Upper lobe of right lung (tissue), 1 donor: Measurements from ENCODE around the gene TBC1D9. TPM values are rescaled to one million over a fixed set of nuclear protein-coding genes. Genes with fewer than 3 reads are reported as not detected.

ENCODE experiments used
- ATAC-seq: fragments of 200-7000 bp; cut with Tn5 transposase; one replicate; pipeline ENCODE4 v1.9.1; 2020; ENCODE audit warnings: mild to moderate bottlenecking, moderate library complexity
- DNase-seq: peaks from one replicate; pipeline ENCODE4 v3.0.0-alpha.2; 2020
- H3K27ac ChIP-seq: fragments of 200-600 bp; one replicate; pipeline ENCODE4 v1.8.0; 2022
- H3K27me3 ChIP-seq: fragments of 200-600 bp; one replicate; pipeline ENCODE4 v1.8.0; 2022; ENCODE audit warnings: mild to moderate bottlenecking
- H3K36me3 ChIP-seq: fragments of 200-600 bp; one replicate; pipeline ENCODE4 v1.8.0; 2022
- H3K4me1 ChIP-seq: fragments of 200-600 bp; one replicate; pipeline ENCODE4 v1.8.0; 2022
- H3K4me3 ChIP-seq: fragments of 200-600 bp; one replicate; pipeline ENCODE4 v1.8.0; 2022; ENCODE audit warnings: mild to moderate bottlenecking
- H3K9me3 ChIP-seq: fragments of 200-600 bp; one replicate; pipeline ENCODE4 v1.8.0; 2022
- intact Hi-C: fragments of 100-400 bp; cut with DNase I; formaldehyde crosslinking; loops from one replicate; pipeline ENCODE4 v1.11.0; 2022
- total RNA-seq: library from RNA; stranded (reverse); fragmentation: NEBNext Ultra II Directional; extraction: Animal tissue kit (Norgen Biotek cat#: 25700); gene quantifications from one replicate; pipeline ENCODE4 v1.2.1, GENCODE V29; 2021
- TF ChIP-seq, protein P1 (sequence below): fragments of 200-600 bp; IDR thresholded peaks from one replicate; pipeline ENCODE4 v1.8.0; 2022; ENCODE audit warnings: antibody characterized with exemption
- donor health status: DM: no; HTN: yes; CAD: no; lungs with severe emphysema.

TBC1D9 gene
- total RNA-seq, 1 donor from 2014 or later, result 39.5 TPM

DNA sequence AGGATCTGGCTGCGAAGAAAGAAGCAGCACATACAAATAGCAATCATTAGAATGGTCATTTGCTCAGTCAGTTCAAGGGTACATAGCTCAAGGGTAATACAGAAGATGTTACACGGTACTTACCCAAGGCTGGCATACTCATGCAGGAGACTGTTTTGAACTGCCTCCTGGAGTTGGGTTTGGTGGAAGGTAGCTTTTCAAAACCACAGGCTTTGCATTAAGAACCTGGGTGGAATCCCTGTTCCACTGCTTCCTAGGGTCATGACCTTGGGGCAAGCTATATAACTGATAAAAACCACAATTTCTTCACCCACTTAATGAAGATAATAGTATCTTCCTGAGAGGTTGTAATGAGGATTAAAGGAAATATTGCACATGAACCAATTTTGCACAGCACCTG is 36.5 kb downstream of the TBC1D9 start:
- ATAC-seq (no peak), DNase-seq (no peak)
- Histone ChIP-seq H3K27ac (peak overlapping the region; percentile 1), H3K9me3 (no peaks in the 10 kb centered on the region), H3K4me1 (peaks cover 29% of the 10 kb centered on the region), H3K27me3 (no peaks in the 10 kb centered on the region), H3K36me3 (no peaks in the 10 kb centered on the region), H3K4me3 (no peak overlapping the region)
- intact Hi-C loops, result no loop called here
- TF ChIP-seq, protein P1, sequence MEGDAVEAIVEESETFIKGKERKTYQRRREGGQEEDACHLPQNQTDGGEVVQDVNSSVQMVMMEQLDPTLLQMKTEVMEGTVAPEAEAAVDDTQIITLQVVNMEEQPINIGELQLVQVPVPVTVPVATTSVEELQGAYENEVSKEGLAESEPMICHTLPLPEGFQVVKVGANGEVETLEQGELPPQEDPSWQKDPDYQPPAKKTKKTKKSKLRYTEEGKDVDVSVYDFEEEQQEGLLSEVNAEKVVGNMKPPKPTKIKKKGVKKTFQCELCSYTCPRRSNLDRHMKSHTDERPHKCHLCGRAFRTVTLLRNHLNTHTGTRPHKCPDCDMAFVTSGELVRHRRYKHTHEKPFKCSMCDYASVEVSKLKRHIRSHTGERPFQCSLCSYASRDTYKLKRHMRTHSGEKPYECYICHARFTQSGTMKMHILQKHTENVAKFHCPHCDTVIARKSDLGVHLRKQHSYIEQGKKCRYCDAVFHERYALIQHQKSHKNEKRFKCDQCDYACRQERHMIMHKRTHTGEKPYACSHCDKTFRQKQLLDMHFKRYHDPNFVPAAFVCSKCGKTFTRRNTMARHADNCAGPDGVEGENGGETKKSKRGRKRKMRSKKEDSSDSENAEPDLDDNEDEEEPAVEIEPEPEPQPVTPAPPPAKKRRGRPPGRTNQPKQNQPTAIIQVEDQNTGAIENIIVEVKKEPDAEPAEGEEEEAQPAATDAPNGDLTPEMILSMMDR, result no peak

DNA sequence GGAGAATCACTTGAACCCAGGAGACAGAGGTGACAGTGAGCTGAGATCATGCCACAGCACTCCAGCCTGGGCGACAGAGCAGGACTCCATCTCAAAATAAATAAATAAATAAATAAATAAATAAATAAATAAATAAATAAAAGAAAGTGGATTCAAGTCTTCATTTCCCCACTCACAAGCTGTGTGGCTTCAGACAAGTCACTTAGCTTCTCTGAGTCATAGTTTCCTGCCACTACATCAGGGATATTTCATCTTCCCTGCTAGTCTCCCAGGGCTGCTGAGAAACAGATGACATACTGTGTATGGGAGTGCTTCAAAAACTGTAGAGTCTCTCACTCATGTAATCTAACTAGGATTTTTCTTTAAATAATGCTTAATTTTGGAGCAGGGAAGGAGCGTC is 37.2 kb downstream of the TBC1D9 start:
- H3K36me3 ChIP-seq, result no peaks in the 10 kb centered on the region
- no peak for DNase-seq
- H3K4me3 ChIP-seq, result no peak overlapping the region
- H3K27ac ChIP-seq, result no peak overlapping the region
- H3K27me3 ChIP-seq, result no peaks in the 10 kb centered on the region
- H3K4me1 ChIP-seq, result peaks cover 29% of the 10 kb centered on the region
- no peaks in the 10 kb centered on the region for H3K9me3 ChIP-seq
- ATAC-seq, result peak; percentile 66
- TF ChIP-seq, protein P1, result no peak
- intact Hi-C loops, result no loop called here

DNA sequence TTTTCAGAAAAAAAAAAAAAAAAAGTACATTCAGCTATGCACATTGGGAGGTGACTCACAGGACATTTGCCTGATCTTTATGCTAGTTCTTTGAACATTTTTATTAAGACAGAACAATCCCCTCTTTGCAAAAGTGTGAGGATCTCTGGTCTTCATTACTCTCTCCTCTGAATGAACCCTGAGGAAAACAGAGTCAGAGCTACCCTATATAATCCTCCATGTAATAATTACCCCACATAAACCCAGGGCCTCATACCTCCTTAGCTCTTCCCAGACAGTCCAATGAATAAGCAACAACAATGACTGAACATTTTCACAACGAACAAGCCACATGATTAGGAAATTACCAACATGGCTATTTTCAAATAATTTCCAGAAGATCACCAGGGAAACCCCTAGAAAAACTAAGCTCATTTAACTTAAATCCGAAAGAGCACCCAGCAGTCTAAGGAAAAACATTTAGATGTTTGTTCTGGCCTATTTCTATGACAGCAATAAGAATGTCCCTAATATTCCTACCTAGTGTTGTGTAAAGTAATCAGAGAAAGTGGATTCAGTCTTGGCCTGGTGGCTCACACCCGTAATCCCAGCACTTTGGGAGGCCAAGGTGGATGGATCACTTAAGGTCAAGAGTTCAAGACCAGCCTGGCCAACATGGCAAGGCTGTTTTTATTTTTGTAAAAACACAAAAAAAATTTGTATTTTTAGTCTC is 37.8 kb downstream of the TBC1D9 start:
- Histone ChIP-seq H3K27ac (peak overlapping the region; percentile 60), H3K27me3 (no peaks in the 10 kb centered on the region), H3K36me3 (no peaks in the 10 kb centered on the region), H3K4me1 (peaks cover 29% of the 10 kb centered on the region), H3K9me3 (no peaks in the 10 kb centered on the region), H3K4me3 (no peak overlapping the region)
- peak; percentile 36 for ATAC-seq
- intact Hi-C loops, result no loop called here
- no peak for DNase-seq
- TF ChIP-seq, protein P1, result no peak

DNA sequence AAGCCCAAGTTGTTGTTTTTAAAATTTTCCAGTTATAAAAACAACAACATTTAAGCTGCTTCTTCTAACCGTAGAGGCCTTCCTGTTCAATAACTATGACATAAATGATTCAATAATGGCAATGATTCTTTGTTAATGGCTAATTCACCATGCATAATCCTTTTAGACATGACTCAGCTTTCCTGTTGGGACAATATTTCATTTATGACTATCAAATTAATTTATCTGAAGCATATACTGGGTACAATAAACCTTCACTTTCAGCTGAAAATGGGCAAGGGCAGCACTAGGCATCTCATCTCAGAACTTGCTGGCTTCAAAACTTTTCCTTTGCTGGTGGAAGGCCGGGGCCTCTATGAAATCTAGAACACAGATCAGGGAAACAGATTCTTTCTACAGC is 38.9 kb downstream of the TBC1D9 start:
- Histone ChIP-seq H3K9me3 (no peaks in the 10 kb centered on the region), H3K4me1 (peaks cover 29% of the 10 kb centered on the region), H3K36me3 (no peaks in the 10 kb centered on the region), H3K4me3 (no peak overlapping the region), H3K27ac (no peak overlapping the region), H3K27me3 (no peaks in the 10 kb centered on the region)
- intact Hi-C loops, result no loop called here
- TF ChIP-seq, protein P1, result no peak
- DNase-seq (no peak), ATAC-seq (no peak)

DNA sequence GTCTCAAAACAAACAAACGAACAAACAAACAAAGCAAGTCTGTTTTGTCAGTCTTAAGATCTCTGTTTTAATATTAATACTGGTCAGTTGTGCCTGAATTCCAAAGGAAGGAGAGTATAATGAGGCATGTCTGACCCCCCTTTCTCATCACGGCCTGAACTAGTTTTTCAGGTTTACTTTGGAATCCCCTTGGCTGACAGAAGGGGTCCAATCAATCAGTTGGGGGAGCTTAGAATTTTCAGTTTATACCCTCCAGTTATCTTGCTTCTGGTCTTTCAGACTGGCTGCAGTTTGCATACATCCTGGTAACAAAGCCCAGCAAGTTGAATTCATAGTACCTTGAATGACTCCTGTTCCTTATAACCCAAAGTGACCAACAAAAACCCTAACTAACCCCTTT is 41.1 kb downstream of the TBC1D9 start:
- intact Hi-C loops, result no loop called here
- TF ChIP-seq, protein P1, result no peak

More for the DNA sequence above, 41.1 kb downstream of the TBC1D9 start:
- Histone ChIP-seq H3K4me3 (no peak overlapping the region), H3K9me3 (no peaks in the 10 kb centered on the region), H3K4me1 (peaks cover 21% of the 10 kb centered on the region), H3K36me3 (no peaks in the 10 kb centered on the region), H3K27me3 (no peaks in the 10 kb centered on the region), H3K27ac (no peak overlapping the region)
- DNase-seq (no peak), ATAC-seq (no peak)
